HG02571 (cell line): ENCODE data around the gene FBXL15.

Experiments used
- ATAC-seq: cut with Tn5 transposase; IDR thresholded peaks from one replicate; pipeline ENCODE4 v1.9.1; 2021; ENCODE audit warnings: mild to moderate bottlenecking, moderate library complexity; ENCODE audit not compliant: unreplicated experiment

Gene FBXL15, protein sequence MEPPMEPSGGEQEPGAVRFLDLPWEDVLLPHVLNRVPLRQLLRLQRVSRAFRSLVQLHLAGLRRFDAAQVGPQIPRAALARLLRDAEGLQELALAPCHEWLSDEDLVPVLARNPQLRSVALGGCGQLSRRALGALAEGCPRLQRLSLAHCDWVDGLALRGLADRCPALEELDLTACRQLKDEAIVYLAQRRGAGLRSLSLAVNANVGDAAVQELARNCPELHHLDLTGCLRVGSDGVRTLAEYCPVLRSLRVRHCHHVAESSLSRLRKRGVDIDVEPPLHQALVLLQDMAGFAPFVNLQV

DNA sequence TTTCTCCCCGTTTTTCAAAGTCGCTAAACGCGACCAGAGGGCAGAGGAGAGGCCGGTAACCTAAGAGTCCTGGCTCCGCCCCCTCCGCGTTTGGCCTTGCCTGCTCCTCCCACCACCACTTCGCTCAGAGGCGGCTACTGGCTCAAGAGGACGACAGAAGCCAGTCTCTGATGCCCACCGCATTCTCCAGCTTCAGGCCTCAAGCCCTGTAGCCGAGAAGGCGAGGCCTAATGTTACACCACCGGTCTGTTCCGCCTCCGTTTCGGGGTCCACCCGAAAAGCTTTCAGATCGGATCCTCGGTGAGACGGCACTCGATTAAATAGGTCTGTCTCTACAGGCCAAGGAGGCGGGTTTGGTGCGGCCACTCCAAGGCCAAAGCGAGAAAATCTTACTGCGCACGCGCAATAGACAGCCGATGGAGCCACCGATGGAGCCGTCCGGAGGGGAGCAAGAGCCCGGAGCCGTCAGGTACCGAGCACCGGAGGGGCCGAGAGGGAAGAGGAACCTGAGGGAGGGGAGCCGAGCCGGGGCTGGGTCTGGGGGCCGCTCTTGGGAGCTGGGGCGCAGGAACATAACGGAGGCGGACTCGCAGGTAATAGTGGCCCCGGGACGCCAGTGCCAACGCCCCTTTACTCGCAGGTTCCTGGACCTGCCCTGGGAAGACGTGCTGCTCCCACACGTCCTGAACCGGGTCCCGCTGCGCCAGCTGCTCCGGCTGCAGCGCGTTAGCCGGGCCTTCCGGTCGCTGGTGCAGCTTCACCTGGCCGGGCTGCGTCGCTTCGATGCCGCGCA lies at the start of gene FBXL15:
TSS of gene FBXL15 (plus strand) at position 123 of the 793 bp plus-strand sequence. CDS start at position 417, 294 bp downstream.
- ATAC-seq = peak; percentile 72

- no peak for ATAC-seq
Observed at GRCh38 chr10:102371295-102371694, 49.3 kb upstream of the FBXL15 start.

DNA sequence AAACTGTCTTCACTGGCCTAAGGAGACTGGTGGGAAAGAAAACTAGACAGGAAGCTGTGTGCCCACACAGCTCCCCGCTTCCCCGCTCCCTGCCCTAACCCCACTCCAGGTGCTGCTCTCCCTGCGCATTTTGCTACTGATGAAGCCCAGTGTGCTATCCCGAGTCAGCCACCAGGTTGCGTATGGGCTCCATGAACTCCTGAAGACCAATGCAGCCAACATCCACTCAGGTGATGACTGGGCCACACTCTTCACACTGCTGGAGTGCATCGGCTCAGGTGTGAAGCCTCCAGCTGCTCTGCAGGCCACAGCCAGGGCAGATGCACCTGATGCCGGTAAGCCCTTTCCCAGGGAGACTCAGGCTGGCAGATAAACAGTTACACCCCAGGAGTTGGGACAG lies 45.4 kb upstream of the FBXL15 start:
- no peak for ATAC-seq

DNA sequence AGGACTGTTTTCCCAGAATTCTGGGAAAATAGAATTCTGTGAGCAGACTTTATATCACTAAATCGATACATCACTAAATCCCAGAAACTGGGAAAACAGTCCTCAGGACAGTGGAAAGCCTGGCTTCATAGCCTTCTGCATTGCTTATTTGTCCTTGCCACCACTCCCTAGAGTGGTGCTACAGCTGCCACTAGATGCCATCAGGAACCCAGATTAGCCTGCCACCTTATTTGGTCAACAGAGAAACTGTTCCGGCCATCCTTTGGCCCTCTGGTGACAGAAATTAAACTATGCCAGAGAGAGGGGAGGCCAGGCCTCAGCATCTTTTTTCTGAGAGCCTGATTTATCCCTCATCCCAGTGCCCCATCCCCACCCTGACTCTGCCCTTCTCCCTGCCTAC lies 44.8 kb upstream of the FBXL15 start:
- no peak for ATAC-seq

- ATAC-seq = no peak
Observed at GRCh38 chr10:102376901-102377300, 43.7 kb upstream of the FBXL15 start.

DNA sequence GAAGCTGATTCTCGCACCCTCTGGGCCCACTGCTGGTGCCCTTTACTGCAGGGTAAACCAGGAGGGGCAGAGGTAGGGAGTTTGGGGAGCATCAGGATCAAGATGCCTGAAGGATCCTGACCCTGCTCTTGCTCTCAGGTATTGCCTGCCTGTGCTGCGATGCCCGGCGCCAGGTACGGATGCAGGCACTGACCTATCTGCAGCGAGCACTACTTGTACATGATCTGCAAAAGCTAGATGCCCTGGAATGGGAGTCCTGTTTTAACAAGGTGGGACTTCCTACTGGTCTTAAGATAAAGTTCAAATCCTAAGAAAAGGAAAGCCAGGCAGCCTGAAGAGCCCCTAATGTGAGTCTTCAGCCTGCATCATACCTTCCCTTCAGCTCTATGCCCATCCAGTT lies 41.3 kb upstream of the FBXL15 start:
- ATAC-seq = no peak

DNA sequence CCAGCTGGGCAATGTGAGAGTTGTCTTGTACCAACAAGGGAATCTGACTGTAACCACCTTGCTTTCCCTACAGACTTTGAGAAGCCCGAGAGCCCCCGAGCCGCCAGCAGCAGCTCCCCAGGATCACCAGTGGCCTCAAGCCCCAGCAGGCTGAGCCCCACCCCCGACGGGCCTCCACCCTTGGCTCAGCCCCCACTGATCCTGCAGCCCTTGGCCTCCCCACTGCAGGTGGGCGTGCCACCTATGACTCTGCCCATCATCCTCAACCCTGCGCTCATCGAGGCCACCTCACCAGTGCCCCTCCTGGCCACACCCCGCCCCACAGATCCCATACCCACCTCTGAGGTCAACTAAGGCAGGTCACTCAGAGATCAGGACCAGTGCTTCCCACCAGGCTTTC lies 38.7 kb upstream of the FBXL15 start:
- ATAC-seq = no peak

DNA sequence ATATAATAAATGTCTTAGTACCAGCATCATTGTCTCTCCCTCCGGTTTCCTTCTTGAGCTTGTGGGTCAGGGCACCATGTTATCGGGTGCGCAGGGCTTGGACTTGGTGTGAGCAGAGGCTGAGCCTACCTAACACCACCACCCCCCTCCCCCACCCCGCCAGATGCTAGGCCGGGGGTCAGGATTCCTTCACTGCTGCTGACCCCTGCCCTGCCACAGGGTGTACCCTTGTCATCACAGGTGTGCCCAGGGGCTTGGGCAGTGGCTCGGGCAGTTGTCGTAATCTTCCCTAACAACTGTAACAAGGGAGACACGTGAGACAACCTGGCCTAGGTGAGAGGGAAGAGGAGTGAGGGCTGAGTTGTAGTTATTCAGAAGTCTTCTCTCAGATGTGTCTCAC lies 37.8 kb upstream of the FBXL15 start:
- ATAC-seq = no peak

GRCh38 chr10:102384053-102384452 lies 36.6 kb upstream of the FBXL15 start:
- no peak for ATAC-seq

GRCh38 chr10:102384606-102385429 lies 35.8 kb upstream of the FBXL15 start:
- no peak for ATAC-seq

- ATAC-seq = no peak
Observed at GRCh38 chr10:102389894-102390293, 30.7 kb upstream of the FBXL15 start.

DNA sequence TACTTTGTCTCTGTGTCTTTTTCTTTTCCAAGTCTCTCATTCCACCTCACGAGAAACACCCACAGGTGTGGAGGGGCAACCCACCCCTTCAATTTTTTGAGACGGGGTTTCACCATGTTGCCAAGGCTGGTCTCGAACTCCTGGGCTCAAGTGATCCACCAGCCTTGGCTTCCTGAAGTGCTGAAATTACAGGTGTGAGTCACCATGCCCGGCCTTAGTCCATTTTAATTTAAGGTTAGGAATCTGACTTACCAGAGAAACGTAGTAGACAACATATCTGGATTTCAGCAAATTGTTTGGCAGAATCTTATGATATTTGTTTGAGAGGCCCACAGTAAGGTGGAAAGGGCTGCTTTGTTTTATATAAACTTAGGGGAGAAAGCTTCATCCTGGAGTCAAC lies 28.3 kb upstream of the FBXL15 start:
- no peak for ATAC-seq

DNA sequence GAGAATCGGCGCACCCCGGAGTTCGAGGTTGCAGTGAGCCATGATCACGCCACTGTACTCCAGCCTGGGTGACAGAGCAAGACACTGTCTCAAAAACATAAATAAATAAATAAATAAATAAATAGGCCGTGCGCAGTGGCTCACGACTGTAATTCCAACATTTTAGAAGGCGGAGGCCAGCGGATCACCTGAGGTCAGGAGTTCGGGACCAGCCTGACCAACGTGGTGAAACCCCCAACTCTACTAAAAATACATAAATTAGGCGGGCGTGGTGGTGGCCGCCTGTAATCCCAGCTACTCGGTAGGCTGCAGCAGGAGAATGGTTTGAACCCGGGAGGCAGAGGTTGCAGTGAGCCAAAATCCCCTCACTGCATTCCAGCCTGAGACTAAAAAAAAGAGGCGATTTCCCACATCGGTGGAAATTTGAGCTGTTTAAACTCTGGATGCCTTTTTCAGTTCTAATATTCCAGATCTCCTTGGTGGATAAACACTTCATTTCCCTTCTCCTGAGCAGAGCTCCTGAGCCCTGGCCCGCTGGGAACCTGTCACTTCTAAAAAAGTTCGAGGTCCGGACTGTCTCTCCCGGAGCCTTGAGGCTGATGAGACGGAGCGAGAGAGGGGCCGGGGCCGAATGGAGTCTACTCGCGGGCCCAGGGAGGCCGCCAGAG lies 27.1 kb upstream of the FBXL15 start:
- ATAC-seq = no peak

DNA sequence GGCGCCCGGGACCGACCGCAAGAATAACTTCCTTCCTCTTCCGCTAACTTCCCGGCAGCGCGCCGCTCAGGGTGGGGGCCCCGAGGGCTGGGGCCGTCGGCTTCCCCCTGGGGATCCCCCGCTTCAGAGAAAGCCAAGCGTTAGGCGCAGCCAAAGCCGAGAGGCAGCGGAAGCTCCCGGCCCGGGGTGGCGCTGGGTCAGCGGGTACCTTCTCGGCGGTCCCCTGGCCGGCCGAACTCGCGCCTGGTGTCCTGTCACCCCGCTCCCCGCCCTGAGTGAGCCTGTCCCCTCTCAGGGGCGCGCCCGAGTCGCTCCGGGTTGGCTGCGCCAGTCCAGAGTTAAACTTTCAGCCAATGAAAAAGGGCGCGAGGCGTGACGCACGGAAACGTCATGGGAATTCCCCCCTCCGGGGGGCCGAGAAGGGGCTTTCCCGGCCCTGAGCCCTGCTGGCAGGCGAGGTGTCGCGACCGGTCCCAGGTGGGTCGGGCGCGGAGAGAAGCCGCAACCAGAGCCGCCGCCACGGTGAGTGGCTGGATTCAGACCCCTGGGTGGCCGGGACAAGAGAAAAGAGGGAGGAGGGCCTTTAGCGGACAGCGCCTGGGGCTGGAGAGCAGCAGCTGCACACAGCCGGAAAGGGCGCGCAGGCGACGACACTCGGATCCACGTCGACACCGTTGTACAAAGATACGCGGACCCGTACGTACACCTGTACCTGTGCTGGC lies 26.4 kb upstream of the FBXL15 start:
- peak; percentile 74 for ATAC-seq

DNA sequence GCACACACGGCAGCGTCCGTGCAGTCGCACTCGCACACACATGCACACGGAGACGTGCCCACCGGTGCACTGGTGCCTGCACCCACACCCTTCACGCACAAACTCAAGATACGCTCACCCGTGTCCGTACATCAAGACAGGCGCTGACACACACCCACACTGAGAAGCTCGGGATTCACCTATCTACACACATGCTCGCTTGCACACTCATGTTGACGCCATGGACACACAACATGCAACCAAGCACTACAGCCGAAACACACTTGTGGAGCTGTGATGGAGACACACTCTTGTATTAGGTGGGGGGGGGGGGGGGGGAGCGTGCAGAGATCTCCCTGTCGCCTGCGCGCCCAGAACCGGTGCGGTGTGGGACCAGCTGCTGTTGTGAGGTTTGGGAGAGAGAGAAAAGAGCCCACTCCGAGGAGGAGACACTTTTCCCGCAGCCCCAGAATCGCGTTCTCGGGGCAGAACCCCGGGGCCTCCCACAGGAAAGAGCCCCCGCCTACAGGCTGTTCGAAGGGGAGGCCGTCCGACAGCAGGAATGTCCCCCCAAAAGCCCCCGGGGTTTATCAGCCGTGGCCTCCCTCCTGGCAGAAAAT lies 25.7 kb upstream of the FBXL15 start:
- peak; percentile 2 for ATAC-seq

DNA sequence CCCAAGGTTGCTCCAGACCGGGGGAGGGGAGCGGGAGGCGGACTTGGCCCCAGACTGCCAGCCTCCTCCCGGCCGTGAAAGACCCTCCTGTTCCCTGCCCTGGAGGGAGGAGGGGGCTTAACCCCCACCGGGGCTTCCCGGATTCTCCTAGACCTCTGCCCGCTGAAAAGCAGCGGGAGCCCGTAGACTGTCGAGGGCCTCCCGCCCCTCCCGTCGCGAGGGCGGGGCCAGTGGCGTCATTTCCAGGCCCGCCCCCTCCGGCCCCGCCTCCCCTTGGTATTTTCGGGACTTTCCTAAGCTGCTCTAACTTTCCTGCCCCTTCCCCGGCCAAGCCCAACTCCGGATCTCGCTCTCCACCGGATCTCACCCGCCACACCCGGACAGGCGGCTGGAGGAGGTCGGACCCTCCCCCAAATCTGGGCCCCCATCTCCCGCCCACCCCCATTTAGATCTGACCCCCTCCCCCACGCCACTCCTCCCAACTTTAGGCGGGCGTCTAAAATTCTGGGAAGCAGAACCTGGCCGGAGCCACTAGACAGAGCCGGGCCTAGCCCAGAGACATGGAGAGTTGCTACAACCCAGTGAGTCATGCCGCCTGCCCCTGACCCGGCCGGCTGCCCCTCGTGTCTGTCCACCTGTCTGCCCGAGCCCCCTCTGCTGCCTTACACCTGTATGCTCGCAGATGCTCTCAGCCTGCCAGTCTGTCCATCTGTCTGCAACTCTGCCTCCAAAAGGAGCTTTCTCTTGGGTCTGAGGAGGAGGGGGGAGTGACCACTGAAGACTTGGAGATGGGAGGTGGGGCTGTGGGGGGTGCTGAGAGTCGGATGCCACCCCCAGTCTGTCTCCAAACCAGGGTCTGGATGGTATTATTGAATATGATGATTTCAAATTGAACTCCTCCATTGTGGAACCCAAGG lies 25.0 kb upstream of the FBXL15 start, which contains the start of gene NFKB2:
TSS of gene NFKB2 (plus strand) at position 306 of the 917 bp plus-strand sequence. CDS start at position 561, 255 bp downstream.
- peak; percentile 22 for ATAC-seq

- no peak for ATAC-seq
Observed at GRCh38 chr10:102396317-102396650, 24.4 kb upstream of the FBXL15 start.

DNA sequence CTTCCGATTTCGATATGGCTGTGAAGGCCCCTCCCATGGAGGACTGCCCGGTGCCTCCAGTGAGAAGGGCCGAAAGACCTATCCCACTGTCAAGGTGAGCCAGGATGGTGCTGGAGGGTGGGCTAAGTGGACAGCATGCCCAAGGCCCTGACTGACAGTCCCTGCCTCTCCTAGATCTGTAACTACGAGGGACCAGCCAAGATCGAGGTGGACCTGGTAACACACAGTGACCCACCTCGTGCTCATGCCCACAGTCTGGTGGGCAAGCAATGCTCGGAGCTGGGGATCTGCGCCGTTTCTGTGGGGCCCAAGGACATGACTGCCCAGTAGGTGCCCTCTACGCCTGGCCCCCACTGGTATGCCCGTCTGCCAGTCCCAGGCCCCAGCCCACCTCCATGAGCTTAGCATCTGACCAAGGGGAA lies 23.9 kb upstream of the FBXL15 start:
- no peak for ATAC-seq
